Loucy (cell line): ENCODE results near the gene SND1.

Experiments used
- EZH2phosphoT487 ChIP-seq: fragments of 200-600 bp; IDR thresholded peaks from 2 replicates; pipeline ENCODE4 v1.6.1; 2018; ENCODE audit warnings: antibody characterized with exemption, mild to moderate bottlenecking, moderate library complexity, borderline replicate concordance
- TF ChIP-seq, protein P1 (sequence below): fragments of 200-600 bp; sonication (generic); conservative IDR thresholded peaks from 2 replicates; pipeline ENCODE4 v1.5.1; 2014; ENCODE audit warnings: mild to moderate bottlenecking, antibody characterized with exemption, low read length

GRCh38 chr7:127993317-127993716 lies 341.3 kb downstream of the SND1 start:
- TF ChIP-seq, protein P1, sequence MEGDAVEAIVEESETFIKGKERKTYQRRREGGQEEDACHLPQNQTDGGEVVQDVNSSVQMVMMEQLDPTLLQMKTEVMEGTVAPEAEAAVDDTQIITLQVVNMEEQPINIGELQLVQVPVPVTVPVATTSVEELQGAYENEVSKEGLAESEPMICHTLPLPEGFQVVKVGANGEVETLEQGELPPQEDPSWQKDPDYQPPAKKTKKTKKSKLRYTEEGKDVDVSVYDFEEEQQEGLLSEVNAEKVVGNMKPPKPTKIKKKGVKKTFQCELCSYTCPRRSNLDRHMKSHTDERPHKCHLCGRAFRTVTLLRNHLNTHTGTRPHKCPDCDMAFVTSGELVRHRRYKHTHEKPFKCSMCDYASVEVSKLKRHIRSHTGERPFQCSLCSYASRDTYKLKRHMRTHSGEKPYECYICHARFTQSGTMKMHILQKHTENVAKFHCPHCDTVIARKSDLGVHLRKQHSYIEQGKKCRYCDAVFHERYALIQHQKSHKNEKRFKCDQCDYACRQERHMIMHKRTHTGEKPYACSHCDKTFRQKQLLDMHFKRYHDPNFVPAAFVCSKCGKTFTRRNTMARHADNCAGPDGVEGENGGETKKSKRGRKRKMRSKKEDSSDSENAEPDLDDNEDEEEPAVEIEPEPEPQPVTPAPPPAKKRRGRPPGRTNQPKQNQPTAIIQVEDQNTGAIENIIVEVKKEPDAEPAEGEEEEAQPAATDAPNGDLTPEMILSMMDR: no peak
- no peak for TF ChIP-seq EZH2phosphoT487
